GM19468 (cell line): ENCODE results near the gene LGI4.
"Not testable (repeated sequence)": the region's sequence is repeated elsewhere in the genome, so short reads cannot be mapped to it uniquely, and the experiment has no call there.

Source experiments
- ATAC-seq: cut with Tn5 transposase; IDR thresholded peaks from one replicate; pipeline ENCODE4 v1.9.1; 2021; ENCODE audit warnings: mild to moderate bottlenecking, moderate library complexity, moderate number of reproducible peaks; ENCODE audit not compliant: unreplicated experiment; ENCODE audit errors: extremely low read depth

LGI4 gene

GRCh38 chr19:35161434-35161743, 26.5 kb upstream of the LGI4 start:
- no peak for ATAC-seq

GRCh38 chr19:35160629-35161433, 26.0 kb upstream of the LGI4 start:
- ATAC-seq: no peak

- no peak for ATAC-seq
These were observed 24.7 kb upstream of the LGI4 start for GRCh38 chr19:35159606-35160005.

- no peak for ATAC-seq
These were observed 22.6 kb upstream of the LGI4 start for GRCh38 chr19:35157431-35157830.

- ATAC-seq: no peak
These were observed 21.8 kb upstream of the LGI4 start for GRCh38 chr19:35156673-35157014.

- ATAC-seq: no peak
These were observed 21.3 kb upstream of the LGI4 start for GRCh38 chr19:35155981-35156672.

GRCh38 chr19:35155441-35155840, 20.6 kb upstream of the LGI4 start:
- ATAC-seq: no peak

- no peak for ATAC-seq
These were observed 19.9 kb upstream of the LGI4 start, which contains the start of gene FXYD5 for GRCh38 chr19:35154525-35155406. Gene FXYD5 (plus strand): TSS chr19:35154735. CDS start chr19:35155551, 816 bp downstream.

GRCh38 chr19:35153701-35154524, 19.1 kb upstream of the LGI4 start:
- no peak for ATAC-seq

- not testable (repeated sequence) for ATAC-seq
These were observed 18.3 kb upstream of the LGI4 start for GRCh38 chr19:35153129-35153522.

- ATAC-seq: no peak
These were observed 16.6 kb upstream of the LGI4 start for GRCh38 chr19:35151273-35152065.

- no peak for ATAC-seq
These were observed 15.6 kb upstream of the LGI4 start for GRCh38 chr19:35150445-35150844.

GRCh38 chr19:35149463-35149862, 14.6 kb upstream of the LGI4 start:
- ATAC-seq: no peak

GRCh38 chr19:35146746-35147459, 12.0 kb upstream of the LGI4 start:
- no peak for ATAC-seq

- ATAC-seq: no peak
These were observed 10.0 kb upstream of the LGI4 start for GRCh38 chr19:35144600-35145436.

- no peak for ATAC-seq
These were observed 9.4 kb upstream of the LGI4 start for GRCh38 chr19:35144259-35144599.

GRCh38 chr19:35143818-35144217, 9.0 kb upstream of the LGI4 start:
- no peak for ATAC-seq

- no peak for ATAC-seq
These were observed 8.4 kb upstream of the LGI4 start, which contains the start of gene FXYD7 for GRCh38 chr19:35143231-35143715. Gene FXYD7 (plus strand): TSS chr19:35143255. CDS start chr19:35143334, 79 bp downstream.
